ENCODE results near the gene SCAMP5. TPM values are rescaled to one million over a fixed set of nuclear protein-coding genes. Genes with fewer than 3 reads are reported as not detected.

The SCAMP5 gene
- total RNA-seq, 3 donors from 2014 or later = 7.3 to 10.8 (median 7.4) TPM

DNA sequence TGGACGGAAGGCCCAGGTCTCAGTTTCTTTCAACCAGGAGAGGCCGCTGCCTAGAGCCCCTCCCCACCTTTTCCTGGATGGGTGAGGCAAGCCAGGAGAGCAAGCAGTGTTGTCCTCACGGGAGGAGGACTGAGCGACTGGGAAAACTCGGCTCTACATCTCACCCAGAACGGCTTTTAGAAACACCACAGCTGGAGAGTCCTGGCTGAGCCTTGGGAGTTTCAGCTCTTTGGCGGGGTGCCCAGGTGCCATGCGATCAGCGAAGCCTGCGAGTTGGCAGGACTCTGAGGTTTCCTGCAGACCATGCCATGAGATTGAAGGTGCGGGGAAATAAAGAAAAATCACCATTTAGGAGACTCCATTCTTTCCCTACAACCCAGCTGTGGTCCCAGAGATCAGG is 54.0 kb downstream of the SCAMP5 start:
- intact Hi-C loops (cut with DNase I, micrococcal nuclease) = no loop called here
- DNase-seq = peak in 2 of 3 donors; percentile 38 to 57
- Histone ChIP-seq H3K4me1 (ENCODE audit: low read depth) (peaks cover 23% of the 10 kb centered on the region), H3K36me3 (ENCODE audit: low read depth) (no peaks in the 10 kb centered on the region), H3K9me3 (no peaks in the 10 kb centered on the region), H3K4me3 (no peak overlapping the region)
- TF ChIP-seq, protein P1, sequence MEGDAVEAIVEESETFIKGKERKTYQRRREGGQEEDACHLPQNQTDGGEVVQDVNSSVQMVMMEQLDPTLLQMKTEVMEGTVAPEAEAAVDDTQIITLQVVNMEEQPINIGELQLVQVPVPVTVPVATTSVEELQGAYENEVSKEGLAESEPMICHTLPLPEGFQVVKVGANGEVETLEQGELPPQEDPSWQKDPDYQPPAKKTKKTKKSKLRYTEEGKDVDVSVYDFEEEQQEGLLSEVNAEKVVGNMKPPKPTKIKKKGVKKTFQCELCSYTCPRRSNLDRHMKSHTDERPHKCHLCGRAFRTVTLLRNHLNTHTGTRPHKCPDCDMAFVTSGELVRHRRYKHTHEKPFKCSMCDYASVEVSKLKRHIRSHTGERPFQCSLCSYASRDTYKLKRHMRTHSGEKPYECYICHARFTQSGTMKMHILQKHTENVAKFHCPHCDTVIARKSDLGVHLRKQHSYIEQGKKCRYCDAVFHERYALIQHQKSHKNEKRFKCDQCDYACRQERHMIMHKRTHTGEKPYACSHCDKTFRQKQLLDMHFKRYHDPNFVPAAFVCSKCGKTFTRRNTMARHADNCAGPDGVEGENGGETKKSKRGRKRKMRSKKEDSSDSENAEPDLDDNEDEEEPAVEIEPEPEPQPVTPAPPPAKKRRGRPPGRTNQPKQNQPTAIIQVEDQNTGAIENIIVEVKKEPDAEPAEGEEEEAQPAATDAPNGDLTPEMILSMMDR (IDR thresholded peaks at IDR 0.05) = no peak
- ATAC-seq = no peak

DNA sequence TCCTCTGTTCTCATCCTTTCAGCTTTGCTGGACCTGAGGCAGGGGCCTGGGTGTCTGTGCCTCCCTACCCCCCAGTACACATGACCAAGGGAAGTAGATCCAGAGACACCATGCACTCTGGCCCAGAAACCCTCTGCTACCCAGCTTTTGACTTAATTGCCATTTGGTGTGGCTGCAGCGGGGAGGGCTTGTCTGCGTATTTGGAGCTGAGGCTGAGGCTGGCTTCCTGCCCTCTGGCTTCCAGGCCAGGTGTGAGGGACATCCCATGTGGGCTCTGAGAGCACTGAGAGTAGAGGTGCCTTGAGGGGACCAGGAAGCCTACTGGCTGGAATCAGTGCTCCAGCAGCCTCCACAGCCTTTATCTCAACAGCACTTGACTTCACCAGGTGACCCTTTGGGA is 54.9 kb downstream of the SCAMP5 start:
- no peak for DNase-seq
- intact Hi-C loops (cut with DNase I, micrococcal nuclease) = no loop called here
- TF ChIP-seq, protein P1 (IDR thresholded peaks at IDR 0.05) = no peak
- no peak overlapping the region for H3K4me3 ChIP-seq
- H3K4me1 ChIP-seq (ENCODE audit: low read depth) = peaks cover 19% of the 10 kb centered on the region
- no peaks in the 10 kb centered on the region for H3K36me3 ChIP-seq (ENCODE audit: low read depth)
- no peaks in the 10 kb centered on the region for H3K9me3 ChIP-seq
- ATAC-seq = no peak

DNA sequence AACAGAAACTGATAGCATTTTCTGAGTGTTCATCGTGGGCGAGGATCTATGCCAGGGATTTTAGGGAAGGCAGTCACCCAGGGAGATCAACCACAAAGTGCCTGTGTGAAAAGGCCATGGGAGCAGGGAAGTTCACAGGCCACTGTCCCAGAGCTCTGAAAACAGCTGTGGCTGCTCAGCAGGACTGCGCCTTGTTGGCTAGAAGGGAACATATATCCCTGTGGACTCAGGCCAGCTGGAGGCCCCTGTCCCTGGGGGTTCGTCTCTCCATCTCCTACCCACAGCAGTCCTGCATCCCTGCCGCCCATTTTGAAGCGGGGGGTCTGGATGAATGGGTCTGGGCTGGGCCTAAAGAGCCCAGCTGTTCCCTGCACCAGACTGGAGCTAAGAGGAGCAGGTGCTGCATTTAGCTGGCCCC is 55.8 kb downstream of the SCAMP5 start:
- H3K36me3 ChIP-seq (ENCODE audit: low read depth) = no peaks in the 10 kb centered on the region
- H3K4me1 ChIP-seq (ENCODE audit: low read depth) = peaks cover 17% of the 10 kb centered on the region
- DNase-seq (no peak), ATAC-seq (no peak)
- TF ChIP-seq, protein P1 (IDR thresholded peaks at IDR 0.05) = no peak
- intact Hi-C loops (cut with DNase I, micrococcal nuclease) = no loop called here
- no peak overlapping the region for H3K4me3 ChIP-seq
- no peaks in the 10 kb centered on the region for H3K9me3 ChIP-seq

DNA sequence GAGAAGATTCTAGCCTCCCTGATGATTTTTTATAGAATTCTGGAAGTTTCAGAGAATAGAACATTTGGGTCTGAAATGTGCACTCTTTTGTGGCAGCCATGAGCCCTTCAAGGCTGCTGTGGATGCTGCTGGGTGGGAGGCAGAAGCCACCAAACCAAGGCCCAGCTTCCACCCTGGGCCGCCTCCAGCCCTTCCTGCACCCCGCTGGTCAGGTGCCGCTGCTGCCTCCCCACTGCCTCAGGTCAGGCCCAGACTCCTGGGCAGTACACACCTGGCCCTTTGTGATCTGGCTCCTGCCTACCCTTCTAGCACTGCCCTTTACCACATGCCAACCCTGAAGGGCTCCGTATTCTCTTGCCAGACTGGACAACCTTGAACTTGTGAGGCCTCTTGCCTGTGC is 56.3 kb downstream of the SCAMP5 start:
- intact Hi-C loops (cut with DNase I, micrococcal nuclease) = no loop called here
- no peaks in the 10 kb centered on the region for H3K9me3 ChIP-seq
- no peak for DNase-seq
- TF ChIP-seq, protein P1 (IDR thresholded peaks at IDR 0.05) = no peak
- no peaks in the 10 kb centered on the region for H3K36me3 ChIP-seq (ENCODE audit: low read depth)
- H3K4me1 ChIP-seq (ENCODE audit: low read depth) = peaks cover 12% of the 10 kb centered on the region
- ATAC-seq = no peak
- H3K4me3 ChIP-seq = no peak overlapping the region

DNA sequence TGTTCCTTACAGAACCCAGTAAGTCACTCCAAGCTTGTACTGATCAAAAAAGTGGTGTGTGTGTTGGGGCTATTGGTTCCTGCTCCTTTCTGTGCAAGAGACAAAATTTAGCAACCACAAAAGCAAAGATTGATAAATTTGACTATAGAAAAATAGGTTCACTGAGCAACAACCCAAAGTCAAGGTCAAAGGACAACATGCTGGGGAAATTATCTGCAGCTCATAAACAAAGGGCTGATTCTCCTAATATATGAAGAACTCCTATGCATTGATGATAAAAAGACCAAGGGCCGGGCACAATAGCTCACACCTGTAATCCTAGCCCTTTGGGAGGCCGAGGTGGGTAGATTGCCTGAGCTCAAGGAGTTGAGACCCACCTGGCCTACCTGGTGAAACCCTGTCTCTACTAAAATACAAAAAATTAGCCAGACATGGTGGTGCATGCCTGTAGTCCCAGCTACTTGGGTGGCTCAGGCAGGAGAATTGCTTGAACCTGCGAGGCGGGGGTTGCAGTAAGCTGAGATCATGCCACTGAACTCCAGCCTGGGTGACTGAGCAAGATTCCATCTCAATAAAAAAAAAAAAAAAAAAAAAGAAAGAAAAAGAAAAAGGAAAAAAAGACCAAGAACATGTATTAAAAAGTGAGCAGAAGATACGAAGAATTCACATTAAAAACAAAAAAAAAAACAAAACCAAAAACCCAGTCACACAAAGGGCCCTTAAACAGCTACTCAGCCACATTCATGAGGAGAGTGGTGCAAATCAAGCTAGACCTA is 57.8 kb downstream of the SCAMP5 start:
- DNase-seq (no peak), ATAC-seq (no peak)
- intact Hi-C loops (cut with DNase I, micrococcal nuclease) = no loop called here
- TF ChIP-seq, protein P1 (IDR thresholded peaks at IDR 0.05) = no peak
- no peak overlapping the region for H3K4me3 ChIP-seq
- H3K36me3 ChIP-seq (ENCODE audit: low read depth) = no peaks in the 10 kb centered on the region
- H3K4me1 ChIP-seq (ENCODE audit: low read depth) = no peaks in the 10 kb centered on the region
- H3K9me3 ChIP-seq = no peaks in the 10 kb centered on the region

Data from mucosa of descending colon (tissue), 3 donors.